NCI-H2227 (cell line): ENCODE data around the gene MYH9.
A peak's percentile ranks its signal among the peaks of the same experiment; 100 is the strongest.
"Not testable (repeated sequence)": the region's sequence is repeated elsewhere in the genome, so short reads cannot be mapped to it uniquely, and the experiment has no call there.

Source experiments
- DNase-seq: peaks from one replicate; lab custom pipeline; 2025; ENCODE audit not compliant: unreplicated experiment; lab: John Stamatoyannopoulos, UW

Gene MYH9

DNA sequence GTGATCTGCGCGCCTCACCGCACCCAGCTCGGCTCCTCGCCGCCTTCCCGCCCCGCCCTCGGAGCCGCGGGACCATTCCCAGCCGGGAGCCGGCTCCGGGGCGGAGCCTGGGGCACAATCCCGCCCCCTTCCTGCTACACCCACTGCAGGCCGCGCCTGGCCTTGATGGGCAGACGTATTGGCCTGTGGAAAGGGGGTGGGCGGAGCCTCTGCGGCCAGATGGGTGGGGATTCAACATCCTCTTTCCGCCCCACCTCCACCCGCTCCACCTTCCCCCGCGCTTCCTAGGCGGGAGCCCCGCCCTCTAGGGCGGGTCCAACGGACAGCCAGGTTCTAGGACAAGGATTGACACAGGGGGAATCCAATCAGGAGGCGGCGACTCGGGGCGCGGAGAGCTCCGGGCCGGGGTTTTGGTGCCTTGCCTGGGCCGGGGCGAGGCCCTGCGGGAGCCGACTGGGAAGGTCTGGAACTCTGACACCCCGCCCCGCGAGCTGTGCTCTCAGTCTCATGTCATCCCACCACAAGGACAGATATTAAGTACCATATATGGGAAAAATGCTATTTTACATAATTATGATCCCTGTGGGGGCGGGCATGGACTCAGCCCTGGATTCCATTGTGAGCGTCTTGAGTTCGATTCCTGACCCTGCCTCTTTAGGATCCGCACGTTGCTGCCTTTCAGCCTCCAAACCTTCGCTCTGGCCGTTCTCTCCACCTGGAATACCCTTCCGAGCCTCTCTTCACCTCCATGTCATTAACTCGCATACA lies at the start of gene MYH9:
MYH9 (minus strand) TSS at position 9 of the 768 bp plus-strand sequence. CDS start 38,731 bp downstream, outside the sequence.
- peak; percentile 98 for DNase-seq

DNA sequence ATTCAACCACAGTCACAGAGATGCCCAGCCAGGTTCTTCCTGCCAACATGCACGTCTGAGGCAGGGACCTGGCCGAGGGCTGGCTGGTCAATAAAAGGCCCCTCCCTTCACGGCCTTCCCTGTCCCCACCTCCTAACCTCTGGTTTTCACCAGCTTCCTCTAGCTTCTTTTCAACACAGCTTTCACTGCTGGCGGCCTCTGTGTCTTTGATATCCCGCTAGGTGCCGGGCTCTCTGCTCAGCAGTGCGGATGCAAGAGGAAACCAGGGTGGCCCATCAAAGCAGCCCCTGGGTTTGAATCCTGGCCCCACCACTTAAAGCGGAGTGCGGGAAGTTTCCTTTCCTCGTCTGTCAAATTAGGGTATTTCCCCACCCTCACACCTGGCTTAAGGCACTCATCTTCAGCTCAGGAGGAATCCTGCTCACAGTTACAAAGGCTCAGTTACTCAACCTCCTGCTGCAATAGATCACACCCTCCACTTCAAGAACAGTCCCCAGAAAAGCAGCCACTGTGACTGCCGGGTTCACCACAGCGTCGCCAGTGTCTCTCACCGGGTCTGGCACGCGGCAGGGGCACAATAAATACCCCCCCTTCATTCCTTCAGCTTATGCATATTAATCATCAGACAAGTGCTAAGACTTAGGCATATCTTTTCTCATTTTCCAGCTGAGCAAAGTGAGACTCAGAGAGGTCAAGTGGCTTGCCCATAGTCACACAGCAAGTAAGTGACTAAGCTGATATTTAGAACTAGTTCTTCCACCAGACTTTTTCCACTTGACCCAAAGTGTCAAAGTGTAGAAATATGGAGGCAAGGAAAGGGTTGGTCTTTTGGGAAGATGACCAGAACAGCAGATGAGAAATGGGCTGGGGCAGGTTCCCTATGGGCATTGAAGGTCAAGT lies 48.0 kb upstream of the MYH9 start:
- no peak for DNase-seq

DNA sequence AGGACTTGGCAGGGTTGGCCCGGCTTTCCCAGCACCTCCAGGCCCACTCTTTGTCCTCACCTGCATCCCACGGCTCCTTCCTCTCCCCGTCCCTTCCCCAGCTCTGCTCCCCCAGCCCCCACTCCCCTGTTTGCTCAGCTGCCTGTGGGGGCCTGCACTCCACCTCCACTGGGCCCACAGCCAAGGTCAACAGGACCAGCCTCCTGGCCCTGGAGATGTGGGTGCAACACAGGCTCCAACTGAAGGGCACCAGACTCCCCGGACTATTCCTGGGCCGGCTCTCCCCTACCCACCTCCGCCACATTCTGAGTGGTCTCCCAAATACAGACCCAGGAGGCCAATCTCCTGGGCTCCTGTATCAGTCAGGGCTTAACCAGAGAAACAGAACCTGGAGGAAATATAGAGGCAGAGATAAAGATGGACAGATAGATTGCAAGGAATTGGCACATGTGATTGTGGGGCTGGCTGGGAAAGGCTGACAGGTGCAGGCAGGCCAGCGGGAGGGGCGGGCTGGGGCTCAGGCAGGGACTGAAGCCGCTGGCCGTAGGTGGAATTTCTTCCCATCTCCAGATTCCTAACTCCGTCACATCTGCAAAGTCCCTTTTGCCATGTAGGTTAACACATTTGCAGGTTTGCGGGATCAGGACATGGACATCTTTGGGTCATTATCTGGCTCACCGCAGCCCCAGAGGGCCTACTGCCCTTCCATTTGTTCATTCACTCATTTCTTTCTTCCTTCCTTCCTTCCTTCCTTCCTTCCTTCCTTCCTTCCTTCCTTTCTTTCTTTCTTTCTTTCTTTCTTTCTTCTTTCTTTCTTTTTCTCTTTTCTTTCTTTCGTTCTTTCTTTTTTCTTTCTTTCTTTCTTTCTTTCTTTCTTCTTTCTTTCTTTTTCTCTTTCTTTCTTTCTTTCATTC lies 45.8 kb upstream of the MYH9 start:
- DNase-seq: no peak

DNA sequence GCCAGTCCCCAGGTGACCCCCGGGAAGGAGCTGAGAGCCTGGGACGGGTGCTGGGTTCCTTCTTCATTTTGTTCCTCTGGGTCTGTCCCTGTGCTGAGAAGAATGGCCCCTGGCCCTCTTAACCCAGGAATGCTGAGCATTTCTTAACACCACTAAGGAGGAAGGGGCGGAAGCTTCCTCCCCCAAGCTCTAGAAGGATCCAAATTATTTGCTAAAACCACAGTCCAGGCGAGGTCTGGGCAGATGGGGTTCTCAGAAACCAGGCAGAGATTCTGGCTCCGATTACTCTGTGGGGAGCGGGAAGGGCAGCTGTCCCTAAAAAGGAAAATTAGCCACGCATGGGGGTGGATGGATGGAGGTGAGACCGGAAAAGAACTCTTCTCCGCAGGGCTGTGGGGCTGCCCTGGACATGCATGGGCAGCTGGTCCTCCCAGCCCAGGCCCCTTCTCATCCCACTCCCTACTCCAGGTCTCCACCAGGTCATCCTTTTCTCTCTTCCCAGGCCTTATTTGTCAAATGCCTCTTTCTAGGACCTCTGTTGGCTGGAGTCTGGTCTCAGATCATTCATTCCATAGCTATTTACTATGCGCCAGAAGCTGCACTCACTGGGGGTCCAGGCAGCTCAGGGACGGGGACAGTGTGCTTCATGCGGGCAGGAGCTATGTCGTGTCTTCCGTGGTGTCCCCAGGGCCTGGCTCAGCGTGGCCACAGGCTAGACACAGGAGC lies 45.0 kb upstream of the MYH9 start:
- no peak for DNase-seq

DNA sequence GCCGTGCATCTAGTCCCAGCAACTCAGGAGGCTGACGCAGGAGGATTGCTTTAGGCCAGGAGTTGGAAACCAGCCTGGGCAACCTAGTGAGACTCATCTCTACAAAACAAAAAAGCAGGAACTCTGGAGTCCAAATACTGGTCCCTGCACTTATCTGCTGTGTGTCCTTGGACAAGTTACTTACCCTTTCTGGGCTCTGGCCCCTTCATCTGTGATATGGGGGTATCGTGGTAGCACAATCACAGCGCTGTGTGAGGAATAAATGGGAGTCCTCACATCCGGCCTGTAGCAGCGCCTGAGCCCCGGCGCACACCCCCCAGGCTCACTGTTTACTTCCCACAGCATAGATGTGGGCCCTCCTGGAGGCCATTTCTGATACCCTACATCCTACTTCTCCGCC lies 44.2 kb upstream of the MYH9 start:
- DNase-seq: no peak

DNA sequence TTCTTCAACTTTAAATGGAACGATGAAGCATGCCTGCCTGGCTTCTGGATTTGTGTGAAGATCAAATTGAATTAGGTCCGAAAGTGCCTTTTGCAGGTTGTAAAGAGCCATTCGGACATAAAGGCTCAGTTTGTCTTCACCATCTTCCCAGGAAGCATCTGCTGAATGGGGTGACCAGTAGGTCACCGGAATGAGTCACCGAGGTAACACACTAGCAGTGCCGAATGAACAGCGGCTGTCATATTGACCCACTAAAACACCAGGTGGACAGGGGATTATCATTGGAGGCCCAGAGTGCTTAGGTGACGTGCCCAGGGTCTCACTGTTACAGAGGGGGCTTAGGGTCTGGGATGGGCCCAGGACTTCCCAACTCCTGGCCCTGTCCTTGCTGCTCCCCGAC lies 43.1 kb upstream of the MYH9 start:
- DNase-seq: no peak

DNA sequence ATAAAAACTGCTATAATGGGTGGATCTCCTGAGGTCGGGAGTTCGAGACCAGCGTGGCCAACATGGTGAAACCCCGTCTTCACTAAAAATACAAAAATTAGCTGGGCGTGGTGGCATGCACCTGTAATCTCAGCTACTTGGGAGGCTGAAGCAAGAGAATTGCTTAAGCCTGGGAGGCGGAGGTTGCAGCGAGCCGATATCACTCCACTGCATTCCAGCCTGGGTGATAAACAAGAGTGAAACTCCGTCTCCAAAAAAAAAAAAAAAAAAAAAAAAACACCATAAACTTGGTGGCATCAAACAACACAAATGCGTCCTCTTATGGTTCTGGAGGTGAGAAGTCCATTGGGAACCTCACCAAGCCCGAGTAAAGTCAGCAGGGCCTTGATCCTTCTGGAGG lies 40.2 kb upstream of the MYH9 start:
- not testable (repeated sequence) for DNase-seq

DNA sequence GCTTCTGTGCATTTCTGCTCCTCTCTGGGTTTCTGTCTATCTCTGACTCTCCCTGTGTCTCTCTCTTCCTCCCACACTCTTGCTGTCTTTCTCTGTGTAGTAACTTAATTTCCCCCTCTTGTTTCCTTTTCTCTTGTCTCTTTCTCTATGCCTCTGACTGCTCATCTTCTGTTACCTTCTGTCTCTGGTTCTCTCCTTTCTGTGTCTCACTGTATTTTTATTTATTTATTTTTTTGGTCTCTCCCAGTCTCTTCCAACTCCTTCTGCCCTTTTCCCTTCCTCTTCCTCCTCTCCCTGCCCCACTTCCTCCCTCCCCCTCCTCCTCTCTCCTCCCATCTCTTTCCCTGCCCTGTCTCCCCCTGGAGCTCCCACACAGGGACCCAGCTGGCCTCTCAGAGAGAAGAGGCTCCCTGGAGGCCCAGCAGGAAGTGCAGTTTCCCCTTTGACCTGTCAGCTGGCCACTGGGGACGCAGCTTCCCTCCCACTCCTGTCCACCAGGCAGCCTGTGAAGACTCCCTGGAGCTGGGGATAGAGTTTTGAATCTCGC lies 38.3 kb upstream of the MYH9 start:
- DNase-seq: no peak

DNA sequence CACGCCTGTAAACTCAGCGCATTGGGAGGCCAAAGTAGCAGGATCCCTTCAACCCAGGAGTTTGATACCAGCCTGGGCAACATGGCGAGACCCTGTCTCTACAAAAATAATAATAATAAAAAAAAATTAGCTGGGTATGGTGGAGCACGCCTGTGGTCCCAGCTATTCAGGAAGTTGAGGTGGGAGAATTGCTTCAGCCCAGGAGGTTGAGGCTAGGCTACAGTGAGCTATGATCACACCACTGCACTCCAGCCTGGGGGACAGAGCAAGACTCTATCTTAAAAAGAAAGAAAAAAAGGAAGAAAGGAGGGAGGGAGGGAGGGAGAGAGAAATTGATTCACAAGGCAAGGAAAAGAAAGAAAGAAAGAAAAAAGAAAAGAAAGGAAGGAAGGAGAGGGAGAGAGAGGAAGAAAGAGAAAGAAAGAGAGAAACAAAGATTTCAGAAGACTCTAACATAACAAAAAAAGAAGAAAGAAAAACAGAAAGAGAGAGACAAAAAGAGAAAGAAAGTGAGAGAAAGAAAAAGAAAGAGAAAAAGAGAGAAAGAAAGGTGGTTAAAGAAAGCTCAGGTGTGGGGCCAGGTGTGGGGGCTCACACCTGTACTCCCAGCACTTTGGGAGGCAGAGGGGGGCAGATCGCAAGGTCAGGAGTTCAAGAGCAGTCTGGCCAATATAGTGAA lies 37.3 kb upstream of the MYH9 start:
- no peak for DNase-seq

DNA sequence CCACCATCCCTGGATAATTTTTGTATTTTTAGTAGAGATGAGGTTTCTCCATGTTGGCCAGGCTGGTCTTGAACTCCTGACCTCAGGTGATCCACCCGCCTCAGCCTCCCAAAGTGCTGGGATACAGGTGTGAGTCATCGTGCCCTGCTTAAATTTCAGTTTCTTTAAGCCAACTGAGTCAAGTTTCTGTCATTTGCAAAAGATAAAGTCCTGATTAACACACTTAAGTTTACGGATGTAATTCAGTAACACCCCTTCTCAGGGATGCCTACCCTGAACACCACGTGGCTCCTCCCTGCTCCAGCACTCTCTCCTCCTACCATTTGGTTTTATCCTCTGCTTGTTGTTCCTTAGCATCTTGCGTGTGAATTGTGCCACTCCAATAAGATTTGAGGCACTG lies 36.7 kb upstream of the MYH9 start:
- DNase-seq: not testable (repeated sequence)

DNA sequence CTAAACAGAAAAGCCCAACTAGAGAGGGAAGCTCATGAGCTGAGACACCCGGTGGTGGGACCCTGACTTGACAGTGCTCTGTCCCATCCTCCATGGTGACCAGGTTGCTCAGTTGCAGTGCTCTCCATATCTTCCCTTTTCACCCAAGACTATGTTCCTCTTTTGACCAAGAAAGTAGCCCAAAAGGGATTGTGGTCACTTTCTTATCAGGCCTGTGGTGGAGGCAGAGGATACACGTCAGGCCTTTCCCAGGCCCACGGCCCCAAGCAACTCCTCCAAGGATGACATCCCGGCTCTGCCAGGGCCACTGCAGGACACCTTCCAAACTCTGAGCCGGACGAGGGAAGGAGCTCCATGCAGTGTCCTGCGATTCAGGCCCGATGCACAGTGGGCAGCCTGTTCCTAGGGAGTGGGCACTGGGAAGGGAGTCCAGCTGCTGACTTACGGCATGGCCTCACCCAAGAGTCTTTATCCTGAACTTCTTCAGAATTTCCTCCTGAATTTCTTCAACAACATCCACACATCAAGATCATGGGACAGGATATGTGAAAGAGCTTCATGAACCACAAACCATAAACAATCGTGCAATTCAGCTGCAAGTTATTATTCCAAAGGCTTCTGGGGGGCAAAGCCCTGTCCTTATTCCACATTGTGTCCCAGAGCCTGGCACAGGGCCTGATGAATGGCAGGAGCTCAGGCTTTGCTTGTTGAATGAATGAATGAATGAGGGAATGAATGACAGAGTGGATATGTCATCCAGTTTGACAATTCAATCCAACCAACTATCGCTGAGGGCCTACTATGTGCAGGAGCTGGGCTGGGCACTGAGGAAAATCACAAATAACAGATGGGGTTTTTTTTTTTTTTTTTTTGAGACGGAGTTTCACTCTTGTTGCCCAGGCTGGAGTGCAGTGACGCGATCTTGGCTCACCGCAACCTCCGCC lies 36.0 kb upstream of the MYH9 start:
- DNase-seq: no peak

DNA sequence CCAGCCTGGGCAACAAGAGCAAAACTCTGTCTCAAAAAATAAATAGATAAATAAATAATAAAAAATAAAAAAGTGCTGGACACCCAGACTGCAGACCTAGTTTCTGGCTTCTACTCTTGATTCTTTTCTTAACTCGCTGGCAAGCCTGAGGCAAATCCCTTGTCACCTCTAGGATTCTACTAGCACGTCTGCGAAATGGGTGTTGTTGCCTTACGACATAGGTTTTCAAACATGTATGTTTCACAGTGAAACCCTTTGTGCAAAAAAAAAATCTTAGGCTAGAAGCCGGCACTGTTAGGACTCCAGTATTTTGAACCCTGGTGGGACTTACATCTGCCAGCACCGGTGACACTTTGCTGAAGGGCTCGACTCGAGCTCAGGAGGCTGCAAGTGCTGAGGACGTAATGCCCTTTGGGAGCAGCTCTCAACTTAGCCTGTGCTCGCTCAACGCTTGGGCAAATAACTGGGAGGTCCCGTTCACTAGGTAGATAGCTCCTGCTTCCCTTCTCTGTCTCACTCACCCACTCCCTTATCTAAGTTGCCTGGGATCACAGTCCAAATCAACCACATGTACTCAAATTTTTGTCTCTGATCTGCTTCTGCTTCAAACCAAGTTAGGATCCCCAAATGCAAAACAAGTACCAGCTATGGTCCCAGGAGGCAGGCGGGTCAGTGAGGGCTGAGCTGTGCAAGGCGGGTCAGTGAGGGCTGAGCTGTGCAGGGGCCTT lies 34.7 kb upstream of the MYH9 start:
- no peak for DNase-seq

DNA sequence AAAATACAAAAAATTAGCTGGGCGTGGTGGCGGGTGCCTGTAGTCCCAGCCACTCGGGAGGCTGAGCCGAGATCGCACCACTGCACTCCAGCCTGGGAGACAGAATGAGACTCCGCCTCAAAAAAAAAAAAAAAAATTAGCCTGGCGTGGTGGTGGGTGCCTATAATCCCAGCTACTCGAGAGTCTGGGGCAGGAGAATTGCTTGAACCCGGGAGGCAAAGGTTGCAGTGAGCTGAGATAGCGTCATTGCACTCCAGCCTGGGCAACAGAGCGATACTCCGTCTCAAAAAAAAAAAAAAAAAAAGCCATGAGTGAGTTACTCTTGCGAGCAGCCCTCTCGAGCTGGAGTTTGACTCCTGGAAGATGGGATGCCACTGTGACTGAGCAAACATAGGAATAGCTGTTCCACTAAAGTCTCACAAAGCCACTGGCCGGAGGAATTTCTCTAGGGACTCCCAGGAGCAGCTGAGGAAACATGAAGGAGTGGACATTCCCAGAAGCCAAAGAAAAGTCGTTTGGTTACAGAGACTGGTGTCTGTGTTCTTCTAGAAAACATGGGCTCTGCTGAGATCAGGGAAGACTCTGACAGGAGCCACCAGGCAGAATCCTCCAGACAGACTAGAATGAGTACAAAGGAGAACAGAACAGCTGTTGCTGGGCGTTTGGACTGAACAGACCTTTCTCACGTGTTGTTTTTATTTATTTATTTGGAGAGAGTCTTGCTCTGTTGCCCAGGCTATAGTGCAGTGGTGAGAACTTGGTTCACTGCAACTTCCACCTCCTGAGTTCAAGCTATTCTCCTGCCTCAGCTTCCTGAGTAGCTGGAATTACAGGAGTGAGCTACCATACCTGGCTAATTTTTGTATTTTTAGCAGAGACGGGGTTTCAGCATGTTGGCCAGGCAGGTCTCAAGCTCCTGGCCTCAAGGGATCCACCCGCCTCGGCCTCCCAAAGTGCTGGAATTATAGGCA lies 32.4 kb upstream of the MYH9 start:
- DNase-seq: no peak

DNA sequence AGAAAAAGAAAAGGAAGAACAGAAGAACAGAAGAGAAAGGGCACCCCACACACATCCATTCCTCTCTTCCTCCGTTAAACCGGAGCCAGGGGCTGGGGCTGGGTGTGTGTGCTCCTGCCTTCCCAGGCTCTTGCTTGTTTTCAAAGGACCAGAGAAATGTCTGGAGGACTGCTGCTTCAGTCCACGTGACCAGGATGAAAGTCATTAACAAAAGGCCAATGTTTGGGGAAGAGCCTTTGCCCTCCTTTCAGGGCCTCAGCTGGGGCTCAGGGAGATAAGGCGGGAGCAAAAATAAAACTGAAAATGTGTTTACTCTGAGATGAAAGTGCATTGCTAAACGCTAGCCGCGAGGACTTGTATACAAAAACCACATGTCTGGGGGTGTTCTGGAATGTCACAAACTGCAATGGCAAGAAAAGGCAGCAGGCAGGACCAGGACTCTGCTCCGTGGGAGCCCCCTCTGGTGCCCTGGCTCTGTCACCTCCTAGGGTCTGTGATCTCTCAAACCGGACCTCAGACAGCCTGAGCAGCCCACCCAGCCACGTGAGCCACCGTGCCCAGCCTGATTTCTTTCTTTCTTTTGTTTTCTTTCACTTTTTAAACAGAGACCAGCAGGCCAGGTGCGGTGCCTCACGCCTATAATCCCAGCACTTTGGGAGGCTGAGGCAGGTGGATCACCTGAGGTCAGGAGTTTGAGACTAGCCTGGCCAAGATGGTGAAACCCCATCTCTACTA lies 31.6 kb upstream of the MYH9 start:
- peak; percentile 12 for DNase-seq

DNA sequence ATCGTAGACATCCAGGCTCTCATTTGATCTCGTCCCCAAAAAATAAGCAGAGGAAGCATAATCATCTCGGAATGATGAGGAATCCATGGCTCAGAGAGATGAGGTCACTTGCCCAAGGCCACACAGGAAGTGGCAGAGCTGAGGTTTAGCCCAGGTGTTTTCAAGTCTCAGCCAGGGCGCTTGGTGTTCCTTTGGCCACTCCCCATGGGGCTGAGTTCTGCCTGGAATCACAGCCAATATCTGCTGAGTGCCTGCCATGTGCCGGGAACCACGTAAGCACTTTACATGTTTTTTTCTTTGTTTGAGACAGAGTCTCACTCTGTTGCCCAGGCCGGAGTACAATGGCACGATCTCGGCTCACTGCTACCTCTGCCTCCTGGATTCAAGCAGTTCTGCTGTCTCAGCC lies 29.5 kb upstream of the MYH9 start:
- DNase-seq: no peak
